Activated CD8-positive, alpha-beta memory T cell treated with anti-CD3 and anti-CD28 coated beads, Interleukin-2, amount 50 U/mL, for 1 hour (primary cell): ENCODE results near the gene PLEKHG3.

Experiments used
- DNase-seq: peaks from one replicate; pipeline ENCODE4 v3.0.0-alpha.2; 2020; ENCODE audit errors: extremely low read depth

PLEKHG3 gene

GRCh38 chr14:64786296-64787149, 82.3 kb downstream of the PLEKHG3 start:
- no peak for DNase-seq

GRCh38 chr14:64787619-64788018, 83.4 kb downstream of the PLEKHG3 start:
- DNase-seq = no peak

- DNase-seq = no peak
These were observed 84.5 kb downstream of the PLEKHG3 start for GRCh38 chr14:64788706-64789105.

DNA sequence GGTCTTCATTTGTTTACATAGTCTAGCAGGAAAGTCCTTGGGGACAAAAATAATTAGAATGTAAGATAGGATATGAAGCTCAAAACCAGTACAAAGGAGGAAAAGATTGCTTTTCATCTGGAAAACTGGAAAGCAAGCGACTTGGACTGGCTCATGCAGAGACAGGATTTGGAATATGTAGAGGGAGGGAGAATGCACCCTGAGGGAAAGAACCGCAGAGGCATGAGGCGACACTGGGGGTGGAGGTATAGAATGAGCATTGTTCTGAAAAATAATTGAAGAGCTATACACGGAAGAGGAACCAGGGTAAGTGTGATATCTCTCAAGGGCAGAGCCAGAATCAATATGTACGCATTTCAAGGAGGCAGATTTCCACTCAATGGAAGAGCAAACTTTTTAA, 85.5 kb downstream of the PLEKHG3 start:
- no peak for DNase-seq

- no peak for DNase-seq
These were observed 86.3 kb downstream of the PLEKHG3 start for GRCh38 chr14:64790478-64790877.

DNA sequence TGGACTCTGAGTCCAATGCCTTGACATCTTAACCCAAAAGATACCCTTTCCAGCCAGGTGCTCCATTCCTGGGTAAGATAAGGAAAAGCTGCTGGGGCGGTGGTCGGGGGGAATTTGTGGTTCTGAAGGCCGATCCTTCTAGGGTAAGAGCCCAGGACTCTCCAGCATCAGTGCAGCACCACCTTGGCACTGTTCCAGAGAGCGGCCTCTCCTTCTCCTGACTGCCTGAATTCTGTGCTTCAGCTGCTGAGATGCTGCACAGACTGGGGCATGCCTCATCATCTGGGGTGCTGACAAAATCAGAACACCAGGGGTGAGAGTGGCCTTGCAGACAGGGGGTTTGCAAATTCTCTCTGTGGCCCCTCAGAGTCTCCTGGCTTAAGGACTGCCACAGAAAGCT, 88.0 kb downstream of the PLEKHG3 start:
- DNase-seq = no peak

GRCh38 chr14:64792871-64793560, 88.8 kb downstream of the PLEKHG3 start:
- no peak for DNase-seq

GRCh38 chr14:64795211-64795610, 91.0 kb downstream of the PLEKHG3 start:
- no peak for DNase-seq

DNA sequence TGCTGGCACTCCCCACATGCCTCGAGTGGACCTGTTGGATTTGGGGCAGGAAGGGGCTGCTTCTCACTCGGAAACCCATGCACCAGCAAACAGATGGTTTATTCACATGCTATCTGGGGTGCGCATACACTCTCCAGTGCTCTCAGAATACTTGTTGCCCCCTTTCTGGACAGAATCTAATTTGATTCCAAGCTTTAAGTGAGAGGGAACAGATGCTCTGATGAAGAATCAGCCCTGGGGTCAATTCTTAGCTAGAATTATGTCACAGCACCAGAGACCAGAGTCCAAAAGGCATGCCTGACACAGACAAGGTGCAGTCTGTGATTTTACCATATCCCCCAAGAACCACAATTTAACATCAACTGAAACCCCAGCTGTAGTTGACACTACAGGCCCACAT, 91.7 kb downstream of the PLEKHG3 start:
- no peak for DNase-seq

- no peak for DNase-seq
These were observed 92.1 kb downstream of the PLEKHG3 start for GRCh38 chr14:64796369-64796768.

GRCh38 chr14:64799555-64799954, 95.3 kb downstream of the PLEKHG3 start:
- DNase-seq = no peak
